H1 (cell line): Measurements from ENCODE around the gene COG7. TPM values are rescaled to one million over a fixed set of nuclear protein-coding genes. Genes with fewer than 3 reads are reported as not detected.

ENCODE experiments used
- BRCA1 ChIP-seq: IDR thresholded peaks from 2 replicates; pipeline ENCODE4 v1.6.1; 2012; ENCODE audit warnings: low read depth, low read length, improper control_type of control experiment
- CEBPB ChIP-seq: IDR thresholded peaks from 2 replicates; pipeline ENCODE4 v1.6.1; 2012; ENCODE audit warnings: low read depth, low read length
- CHD7 ChIP-seq: fragments of 300-600 bp; sonication (generic); IDR thresholded peaks from 2 replicates; pipeline ENCODE4 v1.7.1; 2012; ENCODE audit warnings: low read length, moderate library complexity, mild to moderate bottlenecking, inconsistent platforms; ENCODE audit not compliant: insufficient replicate concordance
- CREB1 ChIP-seq: IDR thresholded peaks from 2 replicates; pipeline ENCODE4 v1.6.1; 2012; ENCODE audit warnings: inconsistent platforms
- GABPA ChIP-seq: IDR thresholded peaks from 2 replicates; pipeline ENCODE4 v1.6.1; 2011; ENCODE audit warnings: mild to moderate bottlenecking, low read length, moderate library complexity, borderline replicate concordance; ENCODE audit not compliant: insufficient read depth
- KDM5A ChIP-seq: fragments of 200-600 bp; IDR thresholded peaks from 2 replicates; pipeline ENCODE4 v1.7.1; 2012; ENCODE audit warnings: mild to moderate bottlenecking, low read length, inconsistent platforms, mixed read lengths
- NANOG ChIP-seq: IDR thresholded peaks from 2 replicates; pipeline ENCODE4 v1.6.1; 2011; ENCODE audit warnings: low read length, low read depth, mild to moderate bottlenecking, inconsistent platforms; ENCODE audit not compliant: insufficient read depth, poor library complexity, severe bottlenecking
- PHF8 ChIP-seq: fragments of 200-600 bp; sonication (generic); conservative IDR thresholded peaks from 2 replicates; pipeline ENCODE4 v1.7.1; 2012; ENCODE audit warnings: low read depth, mild to moderate bottlenecking, inconsistent platforms, low read length, moderate library complexity
- POLR2AphosphoS5 ChIP-seq: IDR thresholded peaks from 2 replicates; pipeline ENCODE4 v1.6.1; 2011; ENCODE audit warnings: low read depth, low read length
- RFX5 ChIP-seq: IDR thresholded peaks from 2 replicates; pipeline ENCODE4 v1.6.1; 2011; ENCODE audit warnings: low read depth, low read length, improper control_type of control experiment, borderline replicate concordance
- TCF12 ChIP-seq: IDR thresholded peaks from 2 replicates; pipeline ENCODE4 v1.6.1; 2011; ENCODE audit warnings: low read depth, mild to moderate bottlenecking, low read length
- TEAD4 ChIP-seq: IDR thresholded peaks from 2 replicates; pipeline ENCODE4 v1.6.1; 2012; ENCODE audit warnings: low read depth, low read length, inconsistent platforms, mixed read lengths
- YY1 ChIP-seq: IDR thresholded peaks from 2 replicates; pipeline ENCODE4 v1.6.1; 2011; ENCODE audit warnings: low read depth, mild to moderate bottlenecking, low read length
- polyA plus RNA-seq, 7 experiments: library from polyadenylated mRNA; depleted of rRNA in 3 of 7; stranded (reverse) in 5 of 7; unstranded in 2 of 7; fragments of >200 nt in 5 of 7; fragments of 200-250 nt in 2 of 7; gene quantifications; 1 replicate in 5 of 7; 2 replicates in 1 of 7; 4 replicates in 1 of 7; pipeline versions ENCODE4 v1.2.1 to v1.2.3, GENCODE V29; 2011 to 2013; ENCODE audit warnings: missing spikeins in 2 of 7, mixed read lengths in 2 of 7
- total RNA-seq: library from RNA; stranded (reverse); fragmentation: NEBNext Ultra II Directional; extraction: Animal tissue kit (Norgen Biotek cat#: 25700); gene quantifications from 2 replicates; pipeline ENCODE4 v1.2.1, GENCODE V29; 2021

The COG7 gene
- total and polyA plus RNA-seq, 2 of the 8 experiments (the other 6 are each of a cell fraction or from before 2014, with no cell fraction given), result 17.2 to 40.4 TPM

GRCh38 chr16:23423496-23424049, 29.4 kb downstream of the COG7 start (continued):
- TF ChIP-seq CHD7, result no peak
- no peak for TF ChIP-seq KDM5A
- no peak for TF ChIP-seq TCF12
- TF ChIP-seq YY1, result no peak
- TF ChIP-seq NANOG, result no peak
- no peak for TF ChIP-seq POLR2AphosphoS5
- TF ChIP-seq BRCA1, result no peak
- no peak for TF ChIP-seq RFX5
- TF ChIP-seq GABPA, result no peak
- no peak for TF ChIP-seq CEBPB
- no peak for TF ChIP-seq TEAD4
- TF ChIP-seq CREB1, result no peak
- no peak for TF ChIP-seq PHF8
